Measurements from ENCODE around the gene DGKZ.

DGKZ gene

DNA sequence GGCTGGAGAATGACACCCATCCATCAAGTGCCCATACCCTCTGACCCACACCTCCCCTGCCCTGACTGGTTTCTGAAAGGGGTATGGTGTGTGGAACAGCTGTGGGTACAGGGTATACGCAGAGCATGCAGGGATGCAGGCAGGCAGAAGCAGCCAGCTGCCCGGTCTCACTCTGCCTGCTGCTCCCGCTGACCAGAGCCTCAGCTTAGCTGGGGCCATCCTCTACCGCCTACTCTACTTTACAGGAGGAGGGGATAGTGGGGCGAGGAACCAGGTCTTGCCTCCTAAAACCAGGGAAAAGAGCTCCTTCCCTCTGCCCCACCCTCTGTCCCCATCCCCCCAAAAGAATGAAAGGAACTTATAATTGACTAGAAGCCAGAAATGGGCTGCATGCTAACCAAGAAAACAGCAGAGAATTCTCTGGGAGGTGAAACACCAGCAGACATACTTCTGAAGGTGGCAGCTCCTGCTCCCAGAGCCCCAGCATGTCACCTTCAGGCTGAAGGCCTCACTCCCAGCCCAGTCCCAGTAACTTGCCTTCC is 57.3 kb downstream of the DGKZ start:
- DNase-seq: no peak

DNA sequence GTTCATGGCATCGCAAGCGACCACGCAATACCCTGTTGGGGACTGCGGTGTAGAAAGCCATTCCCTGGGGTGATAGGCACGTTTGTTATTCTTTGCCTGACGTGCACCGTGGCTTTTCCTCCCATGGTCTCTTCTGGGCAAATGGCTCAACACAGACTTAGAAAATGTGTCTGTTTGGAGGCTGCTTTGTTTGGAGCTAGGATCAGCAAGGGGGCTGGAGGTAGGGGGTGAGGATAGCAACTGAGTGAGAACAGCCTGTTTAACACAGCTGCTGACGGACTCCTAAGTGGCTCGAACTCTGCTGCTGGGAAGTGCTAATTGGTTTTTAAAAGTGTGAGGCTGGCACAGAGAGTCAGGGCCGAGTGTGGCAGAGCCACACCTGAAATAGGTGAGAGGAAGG is 60.4 kb downstream of the DGKZ start:
- no peak for DNase-seq

DNA sequence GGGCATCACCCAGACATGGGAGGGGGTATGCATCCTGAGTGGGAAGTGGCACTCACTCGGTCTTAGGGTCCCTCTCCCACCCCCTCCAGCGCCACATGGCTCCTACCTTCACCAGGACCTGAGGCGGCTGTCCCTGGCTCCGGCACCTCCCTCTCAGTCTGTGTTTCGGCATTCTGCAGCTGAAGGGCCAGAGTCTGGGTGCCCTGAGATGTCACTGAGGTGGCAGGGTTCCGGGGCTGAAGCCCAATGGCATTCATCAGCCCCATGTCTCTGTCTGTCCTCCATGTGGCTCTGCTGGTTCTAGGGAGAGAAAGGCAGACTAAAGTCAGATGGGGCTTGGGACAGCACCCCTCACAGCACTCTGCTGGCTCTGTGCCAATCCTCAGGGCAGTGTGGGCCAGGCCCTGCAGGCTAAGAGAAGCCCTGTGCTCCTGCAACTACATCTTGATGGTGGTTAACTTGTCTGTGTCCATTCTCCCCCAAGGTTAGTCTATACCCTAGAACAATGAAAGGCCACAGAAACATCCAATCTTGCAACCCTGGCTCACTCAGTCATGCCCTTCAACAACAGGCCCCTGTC is 61.2 kb downstream of the DGKZ start:
- DNase-seq: no peak

DNA sequence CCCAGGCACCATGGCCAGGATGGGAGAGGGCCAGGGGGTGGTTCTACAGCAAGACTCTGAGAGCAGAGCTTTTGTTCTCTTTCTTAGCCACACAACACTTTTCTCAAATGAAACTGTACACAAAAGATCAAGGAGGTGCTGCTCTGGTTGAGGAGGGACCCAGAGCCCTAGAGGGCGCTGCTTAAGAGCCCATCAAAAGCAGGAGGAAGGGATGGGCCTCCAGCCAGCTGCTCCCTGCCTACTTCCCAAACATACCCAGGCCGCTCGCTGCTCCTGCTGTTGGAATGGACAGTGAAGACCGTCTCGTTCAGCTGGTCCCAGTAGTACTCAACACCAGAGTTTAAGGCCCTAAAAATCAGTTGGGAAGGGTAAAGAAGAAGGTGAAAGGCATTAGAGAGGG is 62.8 kb downstream of the DGKZ start:
- no peak for DNase-seq

DNA sequence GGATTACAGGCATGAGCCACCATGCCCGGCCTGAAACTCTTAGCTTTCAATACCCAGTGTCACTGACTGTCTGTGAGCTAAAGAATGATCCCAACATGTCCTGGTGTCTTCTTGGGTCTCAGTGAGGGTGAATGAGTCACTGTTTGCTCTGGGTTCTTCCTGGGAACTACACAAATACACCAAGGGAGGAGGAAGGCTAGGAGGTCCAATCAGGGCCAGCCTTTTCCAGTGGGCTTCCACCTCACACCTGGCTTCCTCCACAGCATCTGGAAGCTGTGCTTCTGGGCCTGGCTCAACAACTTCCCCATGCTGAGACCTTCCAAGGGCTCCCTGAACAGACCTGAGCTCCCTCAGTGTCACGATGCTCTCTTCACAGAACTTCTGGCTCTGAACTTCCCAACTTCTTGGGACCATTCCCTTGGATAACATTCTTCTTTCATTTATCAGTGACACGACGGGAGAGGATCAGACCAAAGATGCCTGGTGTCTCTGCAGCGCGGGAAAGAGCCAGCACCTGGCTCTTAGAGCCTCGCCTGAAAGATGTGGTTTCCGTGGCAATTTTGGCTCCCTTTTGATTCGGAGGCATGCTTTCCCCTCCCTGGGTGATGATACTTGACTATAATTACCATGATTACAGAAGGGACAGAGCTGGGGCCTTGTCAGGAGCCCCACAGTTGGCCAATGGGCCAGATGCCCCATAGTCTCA is 66.7 kb downstream of the DGKZ start:
- DNase-seq: no peak

DNA sequence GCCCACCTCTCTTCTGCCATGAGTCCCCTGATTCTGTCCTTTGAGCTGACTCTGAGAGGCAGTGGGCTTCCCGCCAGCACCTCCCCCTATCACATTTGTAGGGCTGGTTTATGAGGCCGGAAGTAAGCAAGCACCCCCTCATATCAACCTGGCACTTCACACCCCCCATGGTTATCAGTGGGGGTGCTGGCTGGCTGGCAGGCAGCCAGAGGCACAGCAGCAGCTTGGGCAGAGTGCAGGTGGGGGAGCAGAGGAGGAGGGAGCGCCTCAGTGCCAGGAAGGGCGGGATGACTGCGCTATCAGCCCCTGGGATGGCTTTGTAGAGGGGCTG is 67.2 kb downstream of the DGKZ start:
- DNase-seq: no peak

DNA sequence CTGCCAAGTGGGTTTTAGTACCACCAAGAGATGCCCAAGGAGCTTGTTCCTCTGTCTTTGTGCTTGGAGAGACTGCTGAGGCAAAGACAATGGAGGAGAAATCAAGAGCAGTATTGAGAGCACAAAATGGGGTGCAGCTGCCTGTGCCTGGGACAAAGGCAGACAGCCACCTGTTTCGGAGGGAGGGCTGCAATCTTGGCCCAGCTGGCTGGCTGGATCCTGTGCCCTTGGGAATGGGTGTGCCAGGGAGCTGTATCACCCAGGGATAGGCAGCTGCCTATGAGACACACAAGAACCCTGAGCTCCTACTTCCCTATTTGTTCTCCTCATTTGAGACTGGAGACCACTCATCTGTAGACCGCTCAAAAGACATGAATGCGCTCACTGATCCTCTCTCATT is 67.6 kb downstream of the DGKZ start:
- no peak for DNase-seq

DNA sequence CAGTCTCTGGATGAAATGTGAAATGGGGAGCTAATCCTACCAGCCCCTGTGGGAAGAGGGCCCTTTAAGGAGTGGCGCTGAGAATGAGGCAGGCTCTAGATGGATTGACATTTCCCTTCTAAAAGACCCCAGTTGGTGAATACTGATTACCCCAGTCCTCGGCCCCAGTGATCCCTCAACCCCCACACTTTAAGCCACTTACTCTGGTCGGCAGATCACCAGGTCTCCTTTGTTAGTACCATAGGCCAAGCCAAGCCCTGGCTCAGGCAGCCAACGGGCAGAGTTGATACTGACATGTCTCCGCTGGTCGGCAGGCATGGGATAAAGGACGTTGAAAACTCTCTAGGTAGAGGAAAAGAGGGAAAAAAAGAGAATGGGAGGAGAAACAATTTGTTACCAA is 70.4 kb downstream of the DGKZ start:
- no peak for DNase-seq

DNA sequence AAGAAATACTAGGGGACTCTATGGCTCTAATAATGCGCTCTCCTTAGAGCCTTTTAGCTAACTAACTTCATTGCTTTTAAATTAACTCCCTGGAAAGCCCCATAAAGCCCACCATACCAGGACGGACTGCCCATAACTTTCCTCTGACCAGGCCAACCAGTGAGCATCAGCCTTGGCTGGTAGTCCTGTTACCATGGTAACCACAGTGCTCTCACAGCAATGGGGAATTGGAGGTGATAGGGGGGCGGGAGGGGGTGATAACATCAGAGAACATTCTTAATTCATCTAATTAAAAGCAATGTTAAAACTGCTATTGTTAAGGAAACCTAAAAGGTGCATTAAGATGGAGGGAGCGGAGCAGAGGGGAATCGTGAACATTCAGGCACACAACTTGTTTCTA is 71.5 kb downstream of the DGKZ start:
- DNase-seq: no peak

DNA sequence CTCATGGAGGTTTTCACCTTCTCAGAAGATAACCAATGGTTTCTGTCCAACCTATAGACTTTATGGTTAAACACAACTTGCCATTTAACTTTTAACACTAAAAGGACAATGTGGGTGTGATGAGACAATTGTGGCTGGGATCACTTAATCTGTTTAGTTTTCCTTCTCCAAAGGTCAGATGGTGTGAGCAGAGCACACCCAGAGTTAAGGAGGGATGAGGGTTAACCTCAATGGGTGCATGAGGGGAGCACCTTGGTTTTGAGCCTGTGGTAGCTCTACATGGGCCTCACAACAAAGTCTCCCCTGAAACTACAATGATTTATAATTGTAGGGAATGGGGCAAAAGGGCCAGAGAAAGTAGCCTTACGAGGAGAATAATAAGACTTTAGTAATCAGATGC is 73.2 kb downstream of the DGKZ start:
- no peak for DNase-seq

DNA sequence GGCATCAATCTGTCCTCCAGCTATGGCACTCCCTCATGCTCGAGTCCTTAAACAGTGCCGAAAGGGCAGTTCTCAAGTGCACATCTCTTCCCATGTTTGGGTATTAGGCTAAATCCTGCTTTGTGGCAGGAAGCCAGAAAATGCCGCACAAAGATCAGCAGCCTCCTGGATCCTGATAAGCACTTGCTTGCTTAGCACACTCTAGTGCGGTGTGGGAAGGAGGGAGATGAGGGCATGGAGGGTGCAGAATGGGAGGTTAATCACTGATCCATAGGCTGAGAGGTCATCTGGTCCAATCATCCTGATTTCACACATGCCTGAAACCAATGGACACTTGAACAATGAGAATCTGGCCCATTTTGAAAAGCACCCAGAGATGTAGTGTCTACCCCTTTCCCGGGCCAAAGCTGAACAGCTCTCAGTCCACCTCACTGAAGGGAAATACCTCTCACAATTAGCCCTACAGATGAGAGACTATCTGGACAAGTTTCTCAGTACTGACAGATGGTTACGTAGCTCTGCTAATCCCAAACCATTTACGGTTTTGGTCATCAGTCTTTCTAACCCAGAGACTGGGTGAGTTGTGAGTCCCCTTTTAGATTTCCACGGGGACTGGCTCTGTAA is 74.1 kb downstream of the DGKZ start:
- DNase-seq: no peak

DNA sequence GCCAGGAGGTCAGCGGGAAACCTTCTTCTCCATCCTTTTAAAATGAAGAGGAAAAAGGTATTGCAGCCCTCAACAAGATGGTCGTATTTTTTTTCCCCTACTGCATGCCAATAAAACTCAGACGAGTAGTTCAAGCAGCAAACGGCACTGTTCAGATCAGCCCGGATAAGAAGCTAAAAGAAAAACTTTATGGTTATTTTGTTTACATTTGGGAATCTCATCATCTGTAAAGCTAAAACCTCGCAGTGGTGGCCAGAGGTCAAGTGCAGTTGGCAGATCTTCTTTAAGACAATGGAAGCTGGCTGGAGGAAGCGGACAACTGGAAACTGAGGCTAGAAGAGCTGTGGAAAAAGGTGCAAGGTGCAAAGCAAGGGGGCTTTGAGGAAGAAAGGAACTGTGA is 75.3 kb downstream of the DGKZ start:
- DNase-seq: no peak

DNA sequence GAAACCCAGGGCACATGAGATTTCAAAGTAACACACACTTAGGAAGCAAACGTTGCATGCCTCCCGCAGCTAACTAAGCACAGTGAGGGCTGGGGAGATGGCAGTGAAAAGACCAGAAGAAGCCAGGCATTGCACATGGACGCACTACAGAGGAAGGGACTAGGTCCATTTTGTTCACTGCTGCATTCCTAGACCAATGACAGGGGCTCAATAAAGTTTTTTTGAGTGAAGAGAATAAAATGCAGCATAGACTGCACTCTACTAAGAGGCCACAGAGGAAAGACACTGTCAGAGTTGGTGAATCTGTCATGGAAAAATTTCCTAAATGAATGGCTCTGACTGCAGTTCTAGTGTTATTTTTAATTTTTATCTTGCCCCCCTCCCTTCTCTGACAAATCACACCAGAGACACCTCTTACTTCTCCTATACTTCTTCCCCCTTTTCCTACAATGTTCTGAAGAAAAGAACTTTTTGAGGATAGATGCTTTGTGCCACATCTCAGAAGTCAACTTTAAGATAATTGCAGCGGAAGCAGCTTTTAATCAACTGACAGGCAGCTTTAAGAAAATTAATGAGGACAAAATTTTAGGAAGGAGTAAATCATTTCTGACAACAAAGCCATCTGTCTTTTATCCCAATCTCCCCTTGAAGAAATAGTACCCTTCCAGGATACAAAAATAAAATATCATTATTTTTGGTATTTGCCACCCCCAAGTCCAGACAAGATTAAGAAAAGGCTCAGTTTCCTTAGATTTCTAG is 79.1 kb downstream of the DGKZ start:
- DNase-seq: no peak

DNA sequence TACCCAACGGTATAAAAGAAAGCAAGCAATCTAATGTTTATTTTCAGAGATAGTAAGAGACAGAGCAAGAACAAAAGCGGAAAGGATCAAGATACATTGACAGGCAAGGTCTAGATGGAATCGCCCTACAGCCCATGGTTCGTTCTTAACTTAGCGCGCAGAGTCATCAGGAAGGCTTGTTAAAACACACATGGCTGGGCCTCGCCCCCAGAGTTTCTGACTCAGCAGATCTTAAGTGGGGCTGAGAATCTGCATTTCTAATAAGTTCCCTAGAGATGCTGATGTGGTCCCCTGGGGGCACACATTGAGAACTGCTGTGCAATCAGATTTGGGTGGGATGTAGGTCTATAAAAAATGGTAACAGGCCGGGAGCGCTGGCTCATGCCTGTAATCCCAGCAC is 80.1 kb downstream of the DGKZ start:
- DNase-seq: no peak

DNA sequence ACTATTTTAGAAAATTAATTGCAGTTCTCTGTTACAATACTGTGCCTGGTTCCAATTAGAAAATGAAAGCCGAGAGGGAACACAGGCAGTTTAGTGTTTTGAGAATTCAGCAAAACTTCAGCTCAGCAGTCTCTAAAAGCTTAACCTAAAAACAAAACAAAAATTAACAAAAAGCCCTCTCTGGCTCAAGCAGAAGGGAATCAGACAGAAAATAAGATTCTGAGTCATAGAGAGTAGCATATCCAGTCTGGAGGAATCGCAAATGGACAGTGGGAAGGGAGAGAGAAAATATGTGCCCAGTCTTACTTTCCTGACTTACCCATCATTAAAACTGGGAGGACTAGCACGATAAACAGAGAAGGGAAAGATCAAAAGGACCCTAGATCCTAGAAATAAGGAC is 82.5 kb downstream of the DGKZ start:
- DNase-seq: no peak
